Gastroesophageal sphincter (tissue), 3 donors: ENCODE data around the gene DNAL1.

Source experiments
- POLR2A ChIP-seq, 2 donors: fragments of 450-650 bp; IDR thresholded peaks; one replicate each; pipeline ENCODE4 v1.6.1; 2017; ENCODE audit warnings: antibody characterized with exemption in 2 of 2, mild to moderate bottlenecking in 2 of 2, moderate library complexity in 1 of 2
- TF ChIP-seq, protein P1 (sequence below), 4 experiments: fragments of 200-600 bp in 2 of 4; fragments of 450-650 bp in 2 of 4; sonication (generic) in 1 of 4; IDR thresholded peaks; one replicate each; pipeline ENCODE4 v1.5.1; 2017 to 2019; ENCODE audit warnings: antibody characterized with exemption in 4 of 4, mild to moderate bottlenecking in 2 of 4, moderate library complexity in 2 of 4

DNA sequence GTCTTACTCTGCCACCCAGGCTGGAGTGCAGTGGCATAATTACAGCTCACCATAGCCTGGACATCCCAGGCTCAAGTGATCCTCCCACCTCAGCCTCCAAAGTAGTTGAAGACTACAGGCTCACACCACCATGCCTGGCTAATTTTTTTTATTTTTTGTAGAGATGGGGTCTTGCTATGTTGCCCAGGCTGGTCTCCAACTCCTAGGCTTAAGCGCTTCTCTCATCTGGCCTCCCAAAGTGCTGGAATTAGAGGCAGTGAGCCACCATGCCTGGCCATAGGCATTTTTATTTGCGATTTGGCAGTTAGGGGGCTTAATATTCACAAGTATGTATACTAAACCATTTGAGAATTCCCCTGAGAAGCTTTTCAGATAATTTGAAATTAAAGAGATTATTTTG is 50.3 kb downstream of the DNAL1 start:
- no peak for TF ChIP-seq POLR2A (IDR thresholded peaks at IDR 0.05)
- TF ChIP-seq, protein P1, sequence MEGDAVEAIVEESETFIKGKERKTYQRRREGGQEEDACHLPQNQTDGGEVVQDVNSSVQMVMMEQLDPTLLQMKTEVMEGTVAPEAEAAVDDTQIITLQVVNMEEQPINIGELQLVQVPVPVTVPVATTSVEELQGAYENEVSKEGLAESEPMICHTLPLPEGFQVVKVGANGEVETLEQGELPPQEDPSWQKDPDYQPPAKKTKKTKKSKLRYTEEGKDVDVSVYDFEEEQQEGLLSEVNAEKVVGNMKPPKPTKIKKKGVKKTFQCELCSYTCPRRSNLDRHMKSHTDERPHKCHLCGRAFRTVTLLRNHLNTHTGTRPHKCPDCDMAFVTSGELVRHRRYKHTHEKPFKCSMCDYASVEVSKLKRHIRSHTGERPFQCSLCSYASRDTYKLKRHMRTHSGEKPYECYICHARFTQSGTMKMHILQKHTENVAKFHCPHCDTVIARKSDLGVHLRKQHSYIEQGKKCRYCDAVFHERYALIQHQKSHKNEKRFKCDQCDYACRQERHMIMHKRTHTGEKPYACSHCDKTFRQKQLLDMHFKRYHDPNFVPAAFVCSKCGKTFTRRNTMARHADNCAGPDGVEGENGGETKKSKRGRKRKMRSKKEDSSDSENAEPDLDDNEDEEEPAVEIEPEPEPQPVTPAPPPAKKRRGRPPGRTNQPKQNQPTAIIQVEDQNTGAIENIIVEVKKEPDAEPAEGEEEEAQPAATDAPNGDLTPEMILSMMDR (IDR thresholded peaks at IDR 0.05), result no peak
